ENCODE results near the gene SAMD10.

DNA sequence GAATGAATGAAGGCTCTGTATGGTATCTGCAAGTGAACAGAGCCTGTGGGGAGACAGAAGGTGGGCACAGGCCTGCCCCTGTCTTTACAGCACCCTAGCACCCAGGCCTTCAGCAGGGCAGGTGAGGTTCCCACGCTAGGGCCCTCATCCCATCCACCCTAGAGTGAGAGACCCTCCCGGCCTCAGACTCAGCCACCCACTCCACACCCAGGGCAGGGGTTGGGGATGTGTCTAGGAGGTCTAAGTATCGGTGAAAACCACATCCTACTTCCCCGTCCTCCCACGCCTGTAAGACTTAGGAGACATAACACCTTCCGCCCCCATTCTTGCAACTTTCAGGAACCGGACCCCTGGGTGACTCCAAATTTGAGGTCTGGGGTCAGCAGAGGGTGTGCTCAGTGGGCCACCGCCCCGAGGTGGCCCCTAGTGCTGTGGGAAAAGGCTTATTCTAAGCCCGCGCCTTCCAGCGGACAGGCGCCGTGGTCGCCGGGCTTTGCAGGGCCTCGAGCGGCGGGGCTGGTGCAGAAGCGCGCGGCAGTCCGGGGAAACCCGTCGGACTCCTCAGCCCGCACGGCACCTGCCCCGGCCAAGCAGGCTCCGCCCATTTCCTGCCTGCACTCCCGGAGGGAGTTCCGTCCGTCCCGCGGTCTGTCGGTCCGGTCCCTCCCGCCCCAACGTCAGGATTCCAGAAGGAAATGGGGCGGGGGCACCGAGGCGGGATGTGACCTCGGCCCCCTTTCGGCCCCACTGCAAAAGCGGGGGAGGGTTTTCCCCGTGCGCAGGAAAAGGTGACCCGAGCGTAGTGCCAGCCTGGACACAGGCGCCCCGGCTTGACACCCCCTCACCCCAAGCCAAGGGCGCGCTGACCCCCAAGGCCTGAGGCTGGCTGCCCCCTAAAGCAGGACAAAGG is 868 bp downstream of the SAMD10 start:
- TF ChIP-seq, protein P1, sequence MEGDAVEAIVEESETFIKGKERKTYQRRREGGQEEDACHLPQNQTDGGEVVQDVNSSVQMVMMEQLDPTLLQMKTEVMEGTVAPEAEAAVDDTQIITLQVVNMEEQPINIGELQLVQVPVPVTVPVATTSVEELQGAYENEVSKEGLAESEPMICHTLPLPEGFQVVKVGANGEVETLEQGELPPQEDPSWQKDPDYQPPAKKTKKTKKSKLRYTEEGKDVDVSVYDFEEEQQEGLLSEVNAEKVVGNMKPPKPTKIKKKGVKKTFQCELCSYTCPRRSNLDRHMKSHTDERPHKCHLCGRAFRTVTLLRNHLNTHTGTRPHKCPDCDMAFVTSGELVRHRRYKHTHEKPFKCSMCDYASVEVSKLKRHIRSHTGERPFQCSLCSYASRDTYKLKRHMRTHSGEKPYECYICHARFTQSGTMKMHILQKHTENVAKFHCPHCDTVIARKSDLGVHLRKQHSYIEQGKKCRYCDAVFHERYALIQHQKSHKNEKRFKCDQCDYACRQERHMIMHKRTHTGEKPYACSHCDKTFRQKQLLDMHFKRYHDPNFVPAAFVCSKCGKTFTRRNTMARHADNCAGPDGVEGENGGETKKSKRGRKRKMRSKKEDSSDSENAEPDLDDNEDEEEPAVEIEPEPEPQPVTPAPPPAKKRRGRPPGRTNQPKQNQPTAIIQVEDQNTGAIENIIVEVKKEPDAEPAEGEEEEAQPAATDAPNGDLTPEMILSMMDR (IDR thresholded peaks at IDR 0.05): no peak
- no peak for TF ChIP-seq ZFX (IDR thresholded peaks at IDR 0.05; ENCODE audit: borderline replicate concordance)

Data from 22Rv1 (cell line).